HG03039 (cell line): ENCODE data around the gene PDE10A.

Experiments used
- ATAC-seq: cut with Tn5 transposase; IDR thresholded peaks from one replicate; pipeline ENCODE4 v1.9.1; 2021; ENCODE audit warnings: mild to moderate bottlenecking, moderate library complexity; ENCODE audit not compliant: unreplicated experiment

PDE10A gene

GRCh38 chr6:165300422-165300936 lies 362.6 kb downstream of the PDE10A start:
- no peak for ATAC-seq

GRCh38 chr6:165298875-165299274 lies 364.2 kb downstream of the PDE10A start:
- ATAC-seq, result no peak

GRCh38 chr6:165298402-165298801 lies 364.6 kb downstream of the PDE10A start:
- ATAC-seq, result no peak

GRCh38 chr6:165292657-165293056 lies 370.4 kb downstream of the PDE10A start:
- ATAC-seq, result no peak
